ENCODE data around the gene C1orf87.

C1orf87 gene

GRCh38 chr1:60041783-60042182 is 31.8 kb downstream of the C1orf87 start:
- TF ChIP-seq POLR2A (IDR thresholded peaks at IDR 0.05; ENCODE audit: low read depth, low read length), result no peak
- DNase-seq (ENCODE audit: insufficient read length, low spot score) (no peak), FAIRE-seq (no peak)

- FAIRE-seq (no peak), DNase-seq (ENCODE audit: insufficient read length, low spot score) (no peak)
- no peak for TF ChIP-seq POLR2A (IDR thresholded peaks at IDR 0.05; ENCODE audit: low read depth, low read length)
Measured at GRCh38 chr1:60037669-60038068, 35.9 kb downstream of the C1orf87 start.

- TF ChIP-seq POLR2A (IDR thresholded peaks at IDR 0.05; ENCODE audit: low read depth, low read length), result no peak
- DNase-seq (ENCODE audit: insufficient read length, low spot score) (no peak), FAIRE-seq (no peak)
Measured at GRCh38 chr1:60036856-60037460, 36.6 kb downstream of the C1orf87 start.

GRCh38 chr1:60035921-60036320 is 37.6 kb downstream of the C1orf87 start:
- no peak for DNase-seq (ENCODE audit: insufficient read length, low spot score)
- TF ChIP-seq POLR2A (IDR thresholded peaks at IDR 0.05; ENCODE audit: low read depth, low read length), result no peak
- FAIRE-seq, result no peak

GRCh38 chr1:60034999-60035398 is 38.6 kb downstream of the C1orf87 start:
- no peak for FAIRE-seq
- TF ChIP-seq POLR2A (IDR thresholded peaks at IDR 0.05; ENCODE audit: low read depth, low read length), result no peak

GRCh38 chr1:60033066-60033465 is 40.5 kb downstream of the C1orf87 start:
- TF ChIP-seq POLR2A (IDR thresholded peaks at IDR 0.05; ENCODE audit: low read depth, low read length), result no peak
- DNase-seq (ENCODE audit: insufficient read length, low spot score) (no peak), FAIRE-seq (no peak)

More at GRCh38 chr1:60034999-60035398, 38.6 kb downstream of the C1orf87 start:
- DNase-seq (ENCODE audit: insufficient read length, low spot score), result no peak

- no peak for FAIRE-seq
- DNase-seq (ENCODE audit: insufficient read length, low spot score), result no peak
- TF ChIP-seq POLR2A (IDR thresholded peaks at IDR 0.05; ENCODE audit: low read depth, low read length), result no peak
Measured at GRCh38 chr1:60031146-60031545, 42.4 kb downstream of the C1orf87 start.

GRCh38 chr1:60025552-60025951 is 48.0 kb downstream of the C1orf87 start:
- no peak for FAIRE-seq

GRCh38 chr1:60017508-60018205 is 55.9 kb downstream of the C1orf87 start:
- no peak for FAIRE-seq
- TF ChIP-seq POLR2A (IDR thresholded peaks at IDR 0.05; ENCODE audit: low read depth, low read length), result no peak
- no peak for DNase-seq (ENCODE audit: insufficient read length, low spot score)

More at GRCh38 chr1:60025552-60025951, 48.0 kb downstream of the C1orf87 start:
- DNase-seq (ENCODE audit: insufficient read length, low spot score), result no peak
- no peak for TF ChIP-seq POLR2A (IDR thresholded peaks at IDR 0.05; ENCODE audit: low read depth, low read length)

- FAIRE-seq, result no peak
- DNase-seq (ENCODE audit: insufficient read length, low spot score), result no peak
- TF ChIP-seq POLR2A (IDR thresholded peaks at IDR 0.05; ENCODE audit: low read depth, low read length), result no peak
Measured at GRCh38 chr1:60010690-60011089, 62.9 kb downstream of the C1orf87 start.

- no peak for FAIRE-seq
- no peak for DNase-seq (ENCODE audit: insufficient read length, low spot score)
- no peak for TF ChIP-seq POLR2A (IDR thresholded peaks at IDR 0.05; ENCODE audit: low read depth, low read length)
Measured at GRCh38 chr1:60008500-60008899, 65.1 kb downstream of the C1orf87 start.

GRCh38 chr1:60000625-60001024 is 72.9 kb downstream of the C1orf87 start:
- DNase-seq (ENCODE audit: insufficient read length, low spot score) (no peak), FAIRE-seq (no peak)
- TF ChIP-seq POLR2A (IDR thresholded peaks at IDR 0.05; ENCODE audit: low read depth, low read length), result no peak

GRCh38 chr1:59999746-60000145 is 73.8 kb downstream of the C1orf87 start:
- TF ChIP-seq POLR2A (IDR thresholded peaks at IDR 0.05; ENCODE audit: low read depth, low read length), result no peak
- FAIRE-seq (no peak), DNase-seq (ENCODE audit: insufficient read length, low spot score) (no peak)

- DNase-seq (ENCODE audit: insufficient read length, low spot score) (no peak), FAIRE-seq (no peak)
- TF ChIP-seq POLR2A (IDR thresholded peaks at IDR 0.05; ENCODE audit: low read depth, low read length), result no peak
Measured at GRCh38 chr1:59999006-59999405, 74.6 kb downstream of the C1orf87 start.

- FAIRE-seq, result no peak
- no peak for TF ChIP-seq POLR2A (IDR thresholded peaks at IDR 0.05; ENCODE audit: low read depth, low read length)
- DNase-seq (ENCODE audit: insufficient read length, low spot score), result no peak
Measured at GRCh38 chr1:59997479-59998115, 76.0 kb downstream of the C1orf87 start.

Data from H54 (cell line).